Ascending aorta (tissue), 2 donors: ENCODE results near the gene SULT4A1. TPM values are rescaled to one million over a fixed set of nuclear protein-coding genes. Genes with fewer than 3 reads are reported as not detected.

Source experiments
- DNase-seq, 2 donors: peaks; one replicate each; pipeline ENCODE4 v3.0.0-alpha.2; 2019; ENCODE audit warnings: low spot score in 2 of 2
- H3K27ac ChIP-seq, 2 donors: fragments of 200-600 bp; sonication (generic); one replicate each; pipeline ENCODE4 v1.5.1; 2016 to 2017; ENCODE audit warnings: mild to moderate bottlenecking in 1 of 2
- H3K27me3 ChIP-seq: fragments of 200-600 bp; sonication (generic); one replicate; pipeline ENCODE4 v1.5.1; 2017
- H3K36me3 ChIP-seq, 2 donors: fragments of 200-600 bp; sonication (generic); one replicate each; pipeline ENCODE4 v1.5.1; 2016
- H3K4me1 ChIP-seq, 2 donors: fragments of 200-600 bp; sonication (generic); one replicate each; pipeline ENCODE4 v1.5.1; 2016 to 2017; ENCODE audit warnings: mild to moderate bottlenecking in 1 of 2
- H3K4me3 ChIP-seq, 2 donors: fragments of 200-600 bp; sonication (generic); one replicate each; pipeline ENCODE4 v1.5.1; 2016 to 2017; ENCODE audit warnings: mild to moderate bottlenecking in 1 of 2
- H3K9me3 ChIP-seq, 2 donors: fragments of 200-600 bp; sonication (generic); one replicate each; pipeline ENCODE4 v1.5.1; 2016
- CTCF ChIP-seq, 3 experiments: fragments of 200-600 bp in 2 of 3; fragments of 450-650 bp in 1 of 3; sonication (generic) in 2 of 3; IDR thresholded peaks; one replicate each; pipeline ENCODE4 v1.5.1; 2016 to 2019; ENCODE audit warnings: antibody characterized with exemption in 3 of 3, mild to moderate bottlenecking in 1 of 3, moderate library complexity in 1 of 3
- intact Hi-C: fragments of 100-400 bp; cut with DNase I; formaldehyde crosslinking; loops from one replicate; pipeline ENCODE4 v1.15.1; 2023
- total RNA-seq: library from RNA; depleted of rRNA; stranded (reverse); fragments of >200 nt; gene quantifications from one replicate; pipeline ENCODE4 v1.1.0, GENCODE V29; 2016

The SULT4A1 gene
- total RNA-seq, 1 donor from 2014 or later, result not detected

- DNase-seq, result no peak
- H3K4me1 ChIP-seq, result no peaks in the 10 kb centered on the region
- H3K4me3 ChIP-seq, result no peak overlapping the region
- H3K9me3 ChIP-seq, result no peaks in the 10 kb centered on the region
- intact Hi-C loops, result no loop called here
- H3K36me3 ChIP-seq, result no peaks in the 10 kb centered on the region
- H3K27me3 ChIP-seq, result no peaks in the 10 kb centered on the region
- no peak overlapping the region for H3K27ac ChIP-seq
- no peak for TF ChIP-seq CTCF (IDR thresholded peaks at IDR 0.05)
Observed at GRCh38 chr22:43889201-43889859, 27.0 kb upstream of the SULT4A1 start.

GRCh38 chr22:43888740-43889139, 26.4 kb upstream of the SULT4A1 start:
- intact Hi-C loops, result no loop called here
- H3K27me3 ChIP-seq, result no peaks in the 10 kb centered on the region
- no peak for TF ChIP-seq CTCF (IDR thresholded peaks at IDR 0.05)
- H3K4me3 ChIP-seq, result no peak overlapping the region
- DNase-seq, result no peak
- no peaks in the 10 kb centered on the region for H3K36me3 ChIP-seq
- H3K4me1 ChIP-seq, result no peaks in the 10 kb centered on the region
- H3K9me3 ChIP-seq, result no peaks in the 10 kb centered on the region
- no peak overlapping the region for H3K27ac ChIP-seq

- TF ChIP-seq CTCF (IDR thresholded peaks at IDR 0.05), result no peak
- Histone ChIP-seq H3K36me3 (no peaks in the 10 kb centered on the region), H3K9me3 (no peaks in the 10 kb centered on the region), H3K27ac (no peak overlapping the region), H3K4me3 (no peak overlapping the region), H3K27me3 (no peaks in the 10 kb centered on the region), H3K4me1 (no peaks in the 10 kb centered on the region)
- intact Hi-C loops, result no loop called here
- no peak for DNase-seq
Observed at GRCh38 chr22:43887391-43887790, 25.1 kb upstream of the SULT4A1 start.

- intact Hi-C loops, result no loop called here
- H3K4me1 ChIP-seq, result no peaks in the 10 kb centered on the region
- no peaks in the 10 kb centered on the region for H3K36me3 ChIP-seq
- no peaks in the 10 kb centered on the region for H3K27me3 ChIP-seq
- DNase-seq, result no peak
- no peaks in the 10 kb centered on the region for H3K9me3 ChIP-seq
- no peak overlapping the region for H3K4me3 ChIP-seq
- TF ChIP-seq CTCF (IDR thresholded peaks at IDR 0.05), result no peak
- H3K27ac ChIP-seq, result no peak overlapping the region
Observed at GRCh38 chr22:43886231-43886630, 23.9 kb upstream of the SULT4A1 start.

- TF ChIP-seq CTCF (IDR thresholded peaks at IDR 0.05), result no peak
- H3K4me3 ChIP-seq, result no peak overlapping the region
- no peaks in the 10 kb centered on the region for H3K27me3 ChIP-seq
- DNase-seq, result no peak
- H3K4me1 ChIP-seq, result no peaks in the 10 kb centered on the region
- no peaks in the 10 kb centered on the region for H3K9me3 ChIP-seq
- no peak overlapping the region for H3K27ac ChIP-seq
- no peaks in the 10 kb centered on the region for H3K36me3 ChIP-seq
- intact Hi-C loops, result no loop called here
Observed at GRCh38 chr22:43885786-43886185, 23.5 kb upstream of the SULT4A1 start.

GRCh38 chr22:43885319-43885671, 23.0 kb upstream of the SULT4A1 start:
- no peaks in the 10 kb centered on the region for H3K9me3 ChIP-seq
- no peak overlapping the region for H3K27ac ChIP-seq
- intact Hi-C loops, result no loop called here
- no peaks in the 10 kb centered on the region for H3K36me3 ChIP-seq
- H3K4me3 ChIP-seq, result no peak overlapping the region
- DNase-seq, result no peak
- H3K4me1 ChIP-seq, result no peaks in the 10 kb centered on the region
- no peaks in the 10 kb centered on the region for H3K27me3 ChIP-seq
- no peak for TF ChIP-seq CTCF (IDR thresholded peaks at IDR 0.05)
